ENCODE data around the gene IPO9. TPM values are rescaled to one million over a fixed set of nuclear protein-coding genes. Genes with fewer than 3 reads are reported as not detected.

The IPO9 gene
- total RNA-seq, 1 donor from 2014 or later, result 12.8 TPM

- peaks cover 17% of the 10 kb centered on the region for H3K4me1 ChIP-seq
- no peaks in the 10 kb centered on the region for H3K27me3 ChIP-seq
- TF ChIP-seq POLR2A (IDR thresholded peaks at IDR 0.05) (no peak), POLR2AphosphoS5 (IDR thresholded peaks at IDR 0.05; ENCODE audit: insufficient read depth in 1 of 2, low read depth in 1 of 2) (no peak), CTCF (IDR thresholded peaks at IDR 0.05) (no peak)
- intact Hi-C loops (cut with DNase I), result no loop called here
- H3K9me3 ChIP-seq, result no peaks in the 10 kb centered on the region
- no peak overlapping the region for H3K4me3 ChIP-seq
- H3K27ac ChIP-seq, result no peak overlapping the region
- H3K36me3 ChIP-seq, result no peaks in the 10 kb centered on the region
- no peak for DNase-seq (ENCODE audit: extremely low spot score in 2 of 2)
Measured at GRCh38 chr1:201891451-201892045, 62.6 kb downstream of the IPO9 start.

DNA sequence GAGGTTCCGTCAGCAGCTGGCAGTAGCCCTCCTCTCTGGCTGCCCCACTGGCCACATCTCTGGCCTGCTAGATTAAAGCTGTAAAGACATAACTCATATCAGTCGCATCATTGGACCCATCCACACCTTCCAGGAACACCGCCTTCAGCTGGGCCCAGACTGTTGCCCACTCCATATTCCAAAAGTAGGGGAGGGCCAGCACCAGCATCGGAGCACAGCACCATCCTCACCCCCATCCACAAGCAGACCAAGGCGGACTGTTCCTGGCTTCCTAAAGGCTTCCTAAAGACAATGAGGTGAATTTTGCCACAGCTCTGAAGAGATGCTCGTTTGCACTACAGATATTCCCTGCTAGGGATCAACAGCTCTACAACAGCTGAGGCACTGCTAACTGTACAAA lies 63.3 kb downstream of the IPO9 start:
- TF ChIP-seq POLR2A (IDR thresholded peaks at IDR 0.05) (no peak), POLR2AphosphoS5 (IDR thresholded peaks at IDR 0.05; ENCODE audit: insufficient read depth in 1 of 2, low read depth in 1 of 2) (no peak), CTCF (IDR thresholded peaks at IDR 0.05) (no peak)
- no peak for DNase-seq (ENCODE audit: extremely low spot score in 2 of 2)
- Histone ChIP-seq H3K36me3 (no peaks in the 10 kb centered on the region), H3K4me1 (peaks cover 23% of the 10 kb centered on the region), H3K27ac (no peak overlapping the region), H3K27me3 (no peaks in the 10 kb centered on the region), H3K9me3 (no peaks in the 10 kb centered on the region), H3K4me3 (no peak overlapping the region)
- intact Hi-C loops (cut with DNase I), result no loop called here

- H3K4me3 ChIP-seq, result no peak overlapping the region
- H3K36me3 ChIP-seq, result peaks cover 0 to 8% of the 10 kb centered on the region in 2 donors
- DNase-seq (ENCODE audit: extremely low spot score in 2 of 2), result no peak
- intact Hi-C loops (cut with DNase I), result no loop called here
- no peaks in the 10 kb centered on the region for H3K27me3 ChIP-seq
- H3K9me3 ChIP-seq, result no peaks in the 10 kb centered on the region
- no peak overlapping the region for H3K27ac ChIP-seq
- peaks cover 24% of the 10 kb centered on the region for H3K4me1 ChIP-seq
- TF ChIP-seq POLR2A (IDR thresholded peaks at IDR 0.05) (no peak), POLR2AphosphoS5 (IDR thresholded peaks at IDR 0.05; ENCODE audit: insufficient read depth in 1 of 2, low read depth in 1 of 2) (no peak), CTCF (IDR thresholded peaks at IDR 0.05) (no peak)
Measured at GRCh38 chr1:201893431-201893830, 64.5 kb downstream of the IPO9 start.

DNA sequence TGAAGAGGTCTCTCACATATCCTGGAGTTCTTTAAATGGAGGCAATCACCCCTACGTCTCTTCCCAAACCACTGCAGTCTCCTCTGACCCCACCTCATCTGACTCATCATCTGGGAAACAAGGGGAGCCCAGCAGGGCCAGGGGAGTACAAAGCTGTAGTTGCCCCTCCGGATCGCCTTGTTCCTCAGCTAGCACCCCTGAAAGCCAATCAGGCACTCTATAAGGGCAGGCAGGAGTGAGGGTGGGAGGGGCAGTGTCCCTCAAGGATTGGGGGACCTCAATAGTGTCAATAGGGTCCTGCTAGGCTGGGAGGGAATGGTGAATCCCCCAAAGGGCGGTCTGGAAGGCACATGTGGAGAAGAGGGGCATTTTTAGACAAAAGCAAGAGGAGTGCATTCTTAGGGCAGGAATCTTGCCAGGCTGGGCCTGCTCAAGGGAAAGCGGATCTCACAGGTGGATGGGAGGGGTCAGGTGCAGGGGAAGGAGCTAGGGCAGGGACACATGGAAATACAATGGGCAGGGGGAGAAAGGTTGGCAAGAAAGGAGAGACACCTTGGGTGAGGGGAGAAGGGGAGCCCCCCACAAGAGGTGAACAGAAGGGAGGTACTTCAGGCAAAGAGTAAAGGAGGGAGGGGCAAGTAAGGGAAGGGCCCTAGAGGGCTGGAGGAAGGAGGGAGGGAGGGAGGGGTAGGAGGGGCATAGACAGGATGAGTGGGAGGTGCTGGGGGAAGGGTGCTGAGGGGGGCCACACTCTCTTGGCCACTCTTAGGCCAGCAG lies 65.6 kb downstream of the IPO9 start:
- intact Hi-C loops (cut with DNase I), result loop anchor here (5.0 kb wide), 1 partner anchor 78 kb away; no protein-coding TSS in a partner anchor
- H3K36me3 ChIP-seq, result peaks cover 0 to 15% of the 10 kb centered on the region in 2 donors
- H3K27ac ChIP-seq, result peak overlapping the region; percentile 70
- no peaks in the 10 kb centered on the region for H3K27me3 ChIP-seq
- TF ChIP-seq POLR2A (IDR thresholded peaks at IDR 0.05), result no peak
- no peak for TF ChIP-seq CTCF (IDR thresholded peaks at IDR 0.05)
- no peak for TF ChIP-seq POLR2AphosphoS5 (IDR thresholded peaks at IDR 0.05; ENCODE audit: insufficient read depth in 1 of 2, low read depth in 1 of 2)
- DNase-seq (ENCODE audit: extremely low spot score in 2 of 2), result no peak
- H3K4me1 ChIP-seq, result peaks cover 16% of the 10 kb centered on the region
- no peaks in the 10 kb centered on the region for H3K9me3 ChIP-seq
- no peak overlapping the region for H3K4me3 ChIP-seq
